SK-N-SH treated with all-trans-retinoic acid at 6 μM for 48 hours (cell line): ENCODE results near the gene CD276.

Experiments
- ARNTL ChIP-seq: fragments of 450-650 bp; formaldehyde crosslinking; IDR thresholded peaks from 2 replicates; pipeline ENCODE4 v1.5.0; 2020; ENCODE audit warnings: low read depth, mild to moderate bottlenecking, moderate library complexity, borderline replicate concordance
- CSDC2 ChIP-seq: fragments of 250-450 bp; sonication (Bioruptor Pico); IDR thresholded peaks from 2 replicates; pipeline ENCODE4 v1.5.0; 2020; ENCODE audit warnings: mild to moderate bottlenecking, moderate library complexity
- GLIS3 ChIP-seq: fragments of 250-450 bp; sonication (Bioruptor Pico); IDR thresholded peaks from 2 replicates; pipeline ENCODE4 v1.5.0; 2020; ENCODE audit warnings: mild to moderate bottlenecking, moderate library complexity
- PPARA ChIP-seq: fragments of 250-450 bp; sonication (Bioruptor Pico); IDR thresholded peaks from 2 replicates; pipeline ENCODE4 v1.5.0; 2020; ENCODE audit warnings: mild to moderate bottlenecking, borderline replicate concordance
- ZC3H10 ChIP-seq: fragments of 250-450 bp; sonication (Bioruptor Pico); IDR thresholded peaks from 2 replicates; pipeline ENCODE4 v1.5.1; 2021; ENCODE audit warnings: mild to moderate bottlenecking, moderate library complexity

- no peak for TF ChIP-seq ARNTL
- TF ChIP-seq PPARA (CRISPR knock-in tag): no peak
- no peak for TF ChIP-seq CSDC2 (CRISPR knock-in tag)
- TF ChIP-seq GLIS3: no peak
- TF ChIP-seq ZC3H10 (CRISPR knock-in tag): no peak
Measured at GRCh38 chr15:73655724-73656123, 28.5 kb upstream of the CD276 start.
